OCI-LY7 (cell line): ENCODE measurements around the gene SCYGR5.

ENCODE experiments used
- EZH2phosphoT487 ChIP-seq: fragments of 200-600 bp; sonication (generic); IDR thresholded peaks from 2 replicates; pipeline ENCODE4 v1.6.1; 2018; ENCODE audit warnings: low read depth, borderline replicate concordance, mild to moderate bottlenecking, mixed run types, antibody characterized with exemption, low read length, moderate library complexity, mixed read lengths
- TF ChIP-seq, protein P1 (sequence below): fragments of 200-600 bp; sonication (generic); conservative IDR thresholded peaks from 2 replicates; pipeline ENCODE4 v1.5.1; 2014; ENCODE audit warnings: mild to moderate bottlenecking, antibody characterized with exemption, low read length, moderate library complexity, mixed read lengths

DNA sequence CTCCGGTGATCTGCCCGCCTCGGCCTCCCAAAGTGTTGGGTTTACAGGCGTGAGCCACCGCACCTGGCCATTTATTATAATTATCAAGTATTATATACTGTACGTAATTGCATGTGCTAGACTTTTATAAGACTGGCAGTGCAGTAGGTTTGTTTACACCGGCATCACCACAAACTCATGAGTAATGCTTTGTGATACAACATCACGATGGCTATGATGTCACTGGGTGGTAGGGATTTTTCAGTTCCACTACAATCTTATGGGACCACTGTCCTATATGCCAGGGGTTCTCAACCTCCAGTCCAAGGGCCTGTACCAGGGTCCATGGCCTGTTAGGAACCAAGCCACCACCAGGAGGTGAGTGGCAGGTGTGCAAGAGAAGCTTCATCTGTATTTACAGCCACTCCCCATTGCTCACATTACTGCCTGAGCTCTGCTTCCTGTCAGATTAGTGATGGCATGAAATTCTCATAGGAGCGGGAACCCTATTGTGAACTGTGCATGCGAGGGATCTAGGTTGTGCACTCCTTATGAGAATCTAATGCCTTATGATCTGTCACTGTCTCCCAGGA is 39.9 kb upstream of the SCYGR5 start:
- TF ChIP-seq, protein P1, sequence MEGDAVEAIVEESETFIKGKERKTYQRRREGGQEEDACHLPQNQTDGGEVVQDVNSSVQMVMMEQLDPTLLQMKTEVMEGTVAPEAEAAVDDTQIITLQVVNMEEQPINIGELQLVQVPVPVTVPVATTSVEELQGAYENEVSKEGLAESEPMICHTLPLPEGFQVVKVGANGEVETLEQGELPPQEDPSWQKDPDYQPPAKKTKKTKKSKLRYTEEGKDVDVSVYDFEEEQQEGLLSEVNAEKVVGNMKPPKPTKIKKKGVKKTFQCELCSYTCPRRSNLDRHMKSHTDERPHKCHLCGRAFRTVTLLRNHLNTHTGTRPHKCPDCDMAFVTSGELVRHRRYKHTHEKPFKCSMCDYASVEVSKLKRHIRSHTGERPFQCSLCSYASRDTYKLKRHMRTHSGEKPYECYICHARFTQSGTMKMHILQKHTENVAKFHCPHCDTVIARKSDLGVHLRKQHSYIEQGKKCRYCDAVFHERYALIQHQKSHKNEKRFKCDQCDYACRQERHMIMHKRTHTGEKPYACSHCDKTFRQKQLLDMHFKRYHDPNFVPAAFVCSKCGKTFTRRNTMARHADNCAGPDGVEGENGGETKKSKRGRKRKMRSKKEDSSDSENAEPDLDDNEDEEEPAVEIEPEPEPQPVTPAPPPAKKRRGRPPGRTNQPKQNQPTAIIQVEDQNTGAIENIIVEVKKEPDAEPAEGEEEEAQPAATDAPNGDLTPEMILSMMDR, result no peak
- TF ChIP-seq EZH2phosphoT487, result no peak
